SK-N-SH (cell line): ENCODE data around the gene TP53BP2. TPM values are rescaled to one million over a fixed set of nuclear protein-coding genes. Genes with fewer than 3 reads are reported as not detected.

Experiments
- CTCF ChIA-PET: fragments of 300-600, 350-600 bp; formaldehyde crosslinking; extraction: SDS; loops from one replicate; lab custom pipeline; 2021; lab: Yijun Ruan, JAX
- POLR2A ChIA-PET: fragments of 350-600 bp; sonication (Branson Sonifier 250); formaldehyde crosslinking; extraction: SDS; loops from one replicate; lab custom pipeline; 2020; ENCODE audit warnings: antibody characterized with exemption, inconsistent platforms; lab: Yijun Ruan, JAX
- DNase-seq: peaks from one replicate; pipeline ENCODE4 v3.0.0; 2012
- H2AFZ ChIP-seq: fragments of 200-600 bp; sonication (generic); 2 replicates; pipeline ENCODE4 v1.8.1; 2016; ENCODE audit warnings: antibody characterized with exemption, mild to moderate bottlenecking, low read depth
- H3F3A ChIP-seq: fragments of 200-600 bp; sonication (generic); replicated peaks from 2 replicates; pipeline ENCODE3; 2016; ENCODE audit warnings: antibody characterized with exemption, mild to moderate bottlenecking; ENCODE audit not compliant: insufficient read depth
- H3K27ac ChIP-seq, 2 experiments: fragments of 200-500 bp in 1 of 2; fragments of 200-600 bp in 1 of 2; sonication (Bioruptor generic) in 1 of 2; sonication (generic), shearing (Covaris generic) in 1 of 2; 2 replicates each; pipeline versions ENCODE4 v1.5.1 to v1.6.1; 2014 to 2016; ENCODE audit warnings: low read depth in 2 of 2, inconsistent platforms in 1 of 2, low read length in 1 of 2, mild to moderate bottlenecking in 1 of 2, mixed read lengths in 1 of 2
- H3K27me3 ChIP-seq: fragments of 200-600 bp; sonication (generic), shearing (Covaris generic); 2 replicates; pipeline ENCODE4 v1.6.1; 2016; ENCODE audit warnings: mixed run types; ENCODE audit not compliant: insufficient read depth
- H3K36me3 ChIP-seq, 2 experiments: fragments of 200-500 bp in 1 of 2; fragments of 200-600 bp in 1 of 2; sonication (Bioruptor generic) in 1 of 2; sonication (generic) in 1 of 2; replicated peaks in 1 of 2; 2 replicates each; pipeline versions ENCODE3 to v1.5.1; 2014 to 2016; ENCODE audit warnings: low read length in 1 of 2, mild to moderate bottlenecking in 1 of 2; ENCODE audit not compliant: insufficient read depth in 2 of 2, control insufficient read depth in 1 of 2
- H3K4me1 ChIP-seq, 2 experiments: fragments of 200-500 bp in 1 of 2; fragments of 200-600 bp in 1 of 2; sonication (Bioruptor generic) in 1 of 2; sonication (generic), shearing (Covaris generic) in 1 of 2; 2 replicates each; pipeline versions ENCODE4 v1.5.1 to v1.6.1; 2014 to 2016; ENCODE audit warnings: low read depth in 1 of 2, low read length in 1 of 2, mixed run types in 1 of 2; ENCODE audit not compliant: insufficient read depth in 2 of 2, control insufficient read depth in 1 of 2
- H3K4me2 ChIP-seq: fragments of 200-600 bp; sonication (generic), shearing (Covaris generic); 2 replicates; pipeline ENCODE4 v1.6.1; 2017; ENCODE audit warnings: mixed run types
- H3K4me3 ChIP-seq, 2 experiments: fragments of 200-500 bp in 1 of 2; fragments of 200-600 bp in 1 of 2; sonication (Bioruptor generic) in 1 of 2; sonication (generic), shearing (Covaris generic) in 1 of 2; 2 replicates each; pipeline versions ENCODE4 v1.5.1 to v1.8.1; 2014 to 2016; ENCODE audit warnings: low read depth in 2 of 2, inconsistent platforms in 1 of 2, low read length in 1 of 2, mild to moderate bottlenecking in 1 of 2, mixed read lengths in 1 of 2, moderate library complexity in 1 of 2
- H3K79me2 ChIP-seq: fragments of 200-600 bp; sonication (generic); 2 replicates; pipeline ENCODE4 v1.8.1; 2017; ENCODE audit warnings: mild to moderate bottlenecking; ENCODE audit not compliant: insufficient read depth
- H3K9ac ChIP-seq: fragments of 200-600 bp; sonication (generic); 2 replicates; pipeline ENCODE4 v1.6.1; 2017; ENCODE audit warnings: mixed run types
- H3K9me2 ChIP-seq: fragments of 200-600 bp; sonication (generic); 2 replicates; pipeline ENCODE4 v1.6.1; 2017; ENCODE audit warnings: mixed run types
- H3K9me3 ChIP-seq: fragments of 200-600 bp; sonication (generic); 2 replicates; pipeline ENCODE4 v1.6.1; 2017; ENCODE audit warnings: mixed run types, mild to moderate bottlenecking, moderate library complexity
- H4K20me1 ChIP-seq: fragments of 200-600 bp; sonication (generic); 2 replicates; pipeline ENCODE4 v1.6.1; 2017; ENCODE audit warnings: mild to moderate bottlenecking, mixed run types; ENCODE audit not compliant: insufficient read depth
- CHD2 ChIP-seq: fragments of 150-350 bp; IDR thresholded peaks from 2 replicates; pipeline ENCODE4 v1.6.1; 2018; ENCODE audit warnings: low read length; ENCODE audit not compliant: partially characterized antibody
- CTCF ChIP-seq: fragments of 200-600 bp; sonication (generic); IDR thresholded peaks from 2 replicates; pipeline ENCODE4 v1.6.1; 2017; ENCODE audit warnings: antibody characterized with exemption, mild to moderate bottlenecking, moderate library complexity
- EP300 ChIP-seq, 2 experiments: IDR thresholded peaks; 2 replicates each; pipeline versions ENCODE4 v1.4.0 to v1.6.1; 2012; ENCODE audit warnings: borderline replicate concordance in 1 of 2, low read depth in 1 of 2, low read length in 1 of 2
- EZH2phosphoT487 ChIP-seq: fragments of 200-600 bp; sonication (generic); IDR thresholded peaks from 2 replicates; pipeline ENCODE4 v1.6.1; 2017; ENCODE audit warnings: low read depth, mixed run types, mild to moderate bottlenecking, antibody characterized with exemption, moderate library complexity, borderline replicate concordance
- FOSL2 ChIP-seq: IDR thresholded peaks from 2 replicates; pipeline ENCODE4 v1.4.0; 2012; ENCODE audit warnings: low read depth, mild to moderate bottlenecking, moderate library complexity, borderline replicate concordance
- IRF3 ChIP-seq: fragments of 150-350 bp; IDR thresholded peaks from 2 replicates; pipeline ENCODE4 v1.6.1; 2016; ENCODE audit warnings: mild to moderate bottlenecking, low read depth, low read length
- JUND ChIP-seq: IDR thresholded peaks from 2 replicates; pipeline ENCODE4 v1.4.0; 2012
- MEF2A ChIP-seq: IDR thresholded peaks from 2 replicates; pipeline ENCODE4 v1.4.0; 2012; ENCODE audit warnings: low read depth, borderline replicate concordance
- MXI1 ChIP-seq: IDR thresholded peaks from 2 replicates; pipeline ENCODE4 v1.6.1; 2012; ENCODE audit warnings: mild to moderate bottlenecking, low read depth, low read length, improper control_type of control experiment
- NFIC ChIP-seq: IDR thresholded peaks from 2 replicates; pipeline ENCODE4 v1.4.0; 2012; ENCODE audit warnings: borderline replicate concordance
- NRF1 ChIP-seq: IDR thresholded peaks from 2 replicates; pipeline ENCODE4 v1.6.1; 2012; ENCODE audit warnings: low read depth, mild to moderate bottlenecking, low read length
- POLR2AphosphoS5 ChIP-seq: IDR thresholded peaks from 2 replicates; pipeline ENCODE4 v1.6.1; 2012; ENCODE audit warnings: low read depth, low read length
- RCOR1 ChIP-seq: fragments of 150-350 bp; IDR thresholded peaks from 2 replicates; pipeline ENCODE4 v1.6.1; 2017; ENCODE audit warnings: antibody characterized with exemption, low read length
- RFX5 ChIP-seq: IDR thresholded peaks from 2 replicates; pipeline ENCODE4 v1.6.1; 2012; ENCODE audit warnings: mild to moderate bottlenecking, improper control_type of control experiment, low read length
- RXRA ChIP-seq: IDR thresholded peaks from 2 replicates; pipeline ENCODE4 v1.4.0; 2012; ENCODE audit warnings: low read depth, mild to moderate bottlenecking, borderline replicate concordance
- SIN3A ChIP-seq: IDR thresholded peaks from 2 replicates; pipeline ENCODE4 v1.6.1; 2012; ENCODE audit warnings: low read depth, mild to moderate bottlenecking, low read length, moderate library complexity, borderline replicate concordance
- TAF1 ChIP-seq: IDR thresholded peaks from 2 replicates; pipeline ENCODE4 v1.6.1; 2012; ENCODE audit warnings: low read depth, mild to moderate bottlenecking, low read length, moderate library complexity, borderline replicate concordance
- TEAD4 ChIP-seq: IDR thresholded peaks from 2 replicates; pipeline ENCODE4 v1.4.0; 2012; ENCODE audit warnings: mild to moderate bottlenecking, borderline replicate concordance; ENCODE audit not compliant: insufficient read depth
- USF2 ChIP-seq: fragments of 150-350 bp; IDR thresholded peaks from 2 replicates; pipeline ENCODE4 v1.6.1; 2017; ENCODE audit warnings: antibody characterized with exemption, low read length, low read depth, borderline replicate concordance
- whole genome bisulfite sequencing: methylation state at CpG from one replicate; pipeline ENCODE4 v1.1.6; 2017; ENCODE audit warnings: low lambda C conversion rate; 5-methylcytosine and 5-hydroxymethylcytosine counted together
- polyA plus RNA-seq, 3 experiments: library from polyadenylated mRNA; depleted of rRNA; stranded (reverse); fragments of >200 nt; gene quantifications; 2 replicates each; pipeline ENCODE4 v1.2.3, GENCODE V29; 2012

TP53BP2 gene
- polyA plus RNA-seq, 1 of the 3 experiments (the other 2 are of a cell fraction) = 11.4 TPM

- no peaks in the 10 kb centered on the region for H3K9me2 ChIP-seq
- peaks cover 13% of the 10 kb centered on the region; the same call in 1 of the 2 replicates for H3K79me2 ChIP-seq
- TF ChIP-seq EP300 (IDR thresholded peaks at IDR 0.05; ENCODE audit: borderline replicate concordance in 1 of 2, low read depth in 1 of 2, low read length in 1 of 2) (no peak), NRF1 (no peak), EZH2phosphoT487 (no peak)
- no peaks in the 10 kb centered on the region for H3K9me3 ChIP-seq
- WGBS = 96% methylated on average over 5 of the region's 5 CpGs
- H4K20me1 ChIP-seq = no peaks in the 10 kb centered on the region
- H3K27ac ChIP-seq = peak overlapping the region; percentile 90 to 96
- ChIA-PET CTCF (interaction anchor here (1.2 to 1.3 kb wide), 2 partner anchors 11 to 69 kb away, joined by 3 read pairs; no protein-coding TSS in a partner anchor), POLR2A (no interaction called here)
- H2AFZ ChIP-seq = no peak overlapping the region
- peak overlapping the region; percentile 58; the same call in 1 of the 2 replicates for H3K4me2 ChIP-seq
- H3K36me3 ChIP-seq = peaks cover 57 to 61% of the 10 kb centered on the region in 2 experiments
- peak overlapping the region; percentile 61; the same call in 1 of the 2 replicates for H3K9ac ChIP-seq
- H3K4me3 ChIP-seq = no peak overlapping the region
- DNase-seq = no peak
- peaks cover 9 to 44% of the 10 kb centered on the region in 2 experiments for H3K4me1 ChIP-seq
- no peaks in the 10 kb centered on the region for H3K27me3 ChIP-seq
- peaks cover 73% of the 10 kb centered on the region for H3F3A ChIP-seq
Observed at GRCh38 chr1:223772771-223773160, 73.0 kb downstream of the TP53BP2 start.

GRCh38 chr1:223771814-223772770 lies 73.7 kb downstream of the TP53BP2 start:
- CTCF ChIA-PET = interaction anchor here (3.1 kb wide), 1 partner anchor 23 kb away, joined by 14 read pairs; no protein-coding TSS in a partner anchor
- 16% methylated on average over 16 of the region's 16 CpGs for WGBS
- no peak for DNase-seq
- H4K20me1 ChIP-seq = no peaks in the 10 kb centered on the region
- H3F3A ChIP-seq = peaks cover 69% of the 10 kb centered on the region
- peaks cover 13% of the 10 kb centered on the region; the same call in 1 of the 2 replicates for H3K79me2 ChIP-seq
- no peaks in the 10 kb centered on the region for H3K9me2 ChIP-seq
- H3K4me3 ChIP-seq = peak overlapping the region in 1 of 2 experiments; percentile 30; a peak in 2 of 4 replicates
- no peaks in the 10 kb centered on the region for H3K9me3 ChIP-seq
- H3K36me3 ChIP-seq = peaks cover 53 to 54% of the 10 kb centered on the region in 2 experiments
- peak overlapping the region; percentile 58 for H3K4me2 ChIP-seq
- H3K27me3 ChIP-seq = no peaks in the 10 kb centered on the region
- H3K27ac ChIP-seq = peak overlapping the region; percentile 90 to 96
- peak overlapping the region; percentile 61 for H3K9ac ChIP-seq
- H2AFZ ChIP-seq = peak overlapping the region; percentile 26; the same call in 1 of the 2 replicates
- H3K4me1 ChIP-seq = peaks cover 9 to 44% of the 10 kb centered on the region in 2 experiments
- POLR2A ChIA-PET = no interaction called here
- TF ChIP-seq CHD2 (no peak), FOSL2 (peak; percentile 73), RXRA (peak; percentile 57; the same call in 1 of the 2 replicates), EZH2phosphoT487 (no peak), MXI1 (no peak), POLR2AphosphoS5 (no peak), TEAD4 (peak; percentile 20; the same call in 1 of the 2 replicates), TAF1 (no peak; the same call in 1 of the 2 replicates), MEF2A (no peak), RCOR1 (no peak), USF2 (no peak), JUND (peak; percentile 42), SIN3A (peak; percentile 9; the same call in 1 of the 2 replicates), NFIC (peak; percentile 30; the same call in 1 of the 2 replicates), IRF3 (no peak), RFX5 (no peak), CTCF (no peak), NRF1 (no peak)
